Measurements from ENCODE around the gene RCAN2.

DNA sequence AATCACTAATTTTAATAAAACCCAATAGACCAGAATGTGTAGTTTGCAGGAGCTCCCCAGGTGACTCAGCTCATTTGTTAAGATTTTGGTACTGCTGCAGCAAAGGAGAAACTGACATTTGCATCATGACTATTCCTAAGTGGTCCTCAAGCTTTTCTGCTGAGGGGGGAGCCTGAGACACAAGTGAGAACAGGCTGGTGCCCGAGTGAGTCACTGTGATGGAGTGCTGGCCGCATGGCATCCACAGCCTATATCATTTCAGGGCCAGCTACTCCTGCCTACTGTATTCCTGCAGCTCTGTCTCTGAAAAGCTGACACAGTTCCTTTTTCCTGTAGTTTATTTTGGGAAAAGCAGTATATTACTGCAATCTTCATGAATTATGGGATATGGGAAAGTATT, 206.8 kb downstream of the RCAN2 start:
- TF ChIP-seq, protein P1, sequence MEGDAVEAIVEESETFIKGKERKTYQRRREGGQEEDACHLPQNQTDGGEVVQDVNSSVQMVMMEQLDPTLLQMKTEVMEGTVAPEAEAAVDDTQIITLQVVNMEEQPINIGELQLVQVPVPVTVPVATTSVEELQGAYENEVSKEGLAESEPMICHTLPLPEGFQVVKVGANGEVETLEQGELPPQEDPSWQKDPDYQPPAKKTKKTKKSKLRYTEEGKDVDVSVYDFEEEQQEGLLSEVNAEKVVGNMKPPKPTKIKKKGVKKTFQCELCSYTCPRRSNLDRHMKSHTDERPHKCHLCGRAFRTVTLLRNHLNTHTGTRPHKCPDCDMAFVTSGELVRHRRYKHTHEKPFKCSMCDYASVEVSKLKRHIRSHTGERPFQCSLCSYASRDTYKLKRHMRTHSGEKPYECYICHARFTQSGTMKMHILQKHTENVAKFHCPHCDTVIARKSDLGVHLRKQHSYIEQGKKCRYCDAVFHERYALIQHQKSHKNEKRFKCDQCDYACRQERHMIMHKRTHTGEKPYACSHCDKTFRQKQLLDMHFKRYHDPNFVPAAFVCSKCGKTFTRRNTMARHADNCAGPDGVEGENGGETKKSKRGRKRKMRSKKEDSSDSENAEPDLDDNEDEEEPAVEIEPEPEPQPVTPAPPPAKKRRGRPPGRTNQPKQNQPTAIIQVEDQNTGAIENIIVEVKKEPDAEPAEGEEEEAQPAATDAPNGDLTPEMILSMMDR (IDR thresholded peaks at IDR 0.05) = no peak
- TF ChIP-seq, protein P2, sequence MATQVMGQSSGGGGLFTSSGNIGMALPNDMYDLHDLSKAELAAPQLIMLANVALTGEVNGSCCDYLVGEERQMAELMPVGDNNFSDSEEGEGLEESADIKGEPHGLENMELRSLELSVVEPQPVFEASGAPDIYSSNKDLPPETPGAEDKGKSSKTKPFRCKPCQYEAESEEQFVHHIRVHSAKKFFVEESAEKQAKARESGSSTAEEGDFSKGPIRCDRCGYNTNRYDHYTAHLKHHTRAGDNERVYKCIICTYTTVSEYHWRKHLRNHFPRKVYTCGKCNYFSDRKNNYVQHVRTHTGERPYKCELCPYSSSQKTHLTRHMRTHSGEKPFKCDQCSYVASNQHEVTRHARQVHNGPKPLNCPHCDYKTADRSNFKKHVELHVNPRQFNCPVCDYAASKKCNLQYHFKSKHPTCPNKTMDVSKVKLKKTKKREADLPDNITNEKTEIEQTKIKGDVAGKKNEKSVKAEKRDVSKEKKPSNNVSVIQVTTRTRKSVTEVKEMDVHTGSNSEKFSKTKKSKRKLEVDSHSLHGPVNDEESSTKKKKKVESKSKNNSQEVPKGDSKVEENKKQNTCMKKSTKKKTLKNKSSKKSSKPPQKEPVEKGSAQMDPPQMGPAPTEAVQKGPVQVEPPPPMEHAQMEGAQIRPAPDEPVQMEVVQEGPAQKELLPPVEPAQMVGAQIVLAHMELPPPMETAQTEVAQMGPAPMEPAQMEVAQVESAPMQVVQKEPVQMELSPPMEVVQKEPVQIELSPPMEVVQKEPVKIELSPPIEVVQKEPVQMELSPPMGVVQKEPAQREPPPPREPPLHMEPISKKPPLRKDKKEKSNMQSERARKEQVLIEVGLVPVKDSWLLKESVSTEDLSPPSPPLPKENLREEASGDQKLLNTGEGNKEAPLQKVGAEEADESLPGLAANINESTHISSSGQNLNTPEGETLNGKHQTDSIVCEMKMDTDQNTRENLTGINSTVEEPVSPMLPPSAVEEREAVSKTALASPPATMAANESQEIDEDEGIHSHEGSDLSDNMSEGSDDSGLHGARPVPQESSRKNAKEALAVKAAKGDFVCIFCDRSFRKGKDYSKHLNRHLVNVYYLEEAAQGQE (IDR thresholded peaks at IDR 0.05; ENCODE audit: insufficient read depth in 1 of 2, low read depth in 2 of 2, low read length in 1 of 2) = no peak
- TF ChIP-seq TCF7L2 (IDR thresholded peaks at IDR 0.05; ENCODE audit: low read depth, low read length) = no peak
